HepG2 (cell line): ENCODE results near the gene OGA. TPM values are rescaled to one million over a fixed set of nuclear protein-coding genes. Genes with fewer than 3 reads are reported as not detected.

Experiments
- ATRX ChIP-seq: sonication (generic); formaldehyde crosslinking; IDR thresholded peaks from 2 replicates; pipeline ENCODE4 v1.4.0; 2020; ENCODE audit warnings: missing genetic modification reagents, borderline replicate concordance
- BRCA1 ChIP-seq: sonication (generic); formaldehyde crosslinking; IDR thresholded peaks from 2 replicates; pipeline ENCODE4 v1.4.0; 2020; ENCODE audit warnings: missing genetic modification reagents
- CENPX ChIP-seq: sonication (generic); formaldehyde crosslinking; IDR thresholded peaks from 2 replicates; pipeline ENCODE4 v1.9.0; 2021; ENCODE audit warnings: mild to moderate bottlenecking, missing genetic modification reagents, moderate library complexity
- HINFP ChIP-seq: sonication (generic); formaldehyde crosslinking; IDR thresholded peaks from 2 replicates; pipeline ENCODE4 v1.4.0; 2020; ENCODE audit warnings: low read depth, mild to moderate bottlenecking, missing genetic modification reagents
- HMG20B ChIP-seq: conservative IDR thresholded peaks from 2 replicates; pipeline ENCODE4 v1.6.1; 2016; ENCODE audit warnings: missing genetic modification reagents, missing compliant biosample characterization
- KDM6A ChIP-seq: IDR thresholded peaks from 2 replicates; pipeline ENCODE4 v1.6.1; 2016; ENCODE audit warnings: low read depth
- KLF16 ChIP-seq, 2 experiments: sonication (generic) in 1 of 2; formaldehyde crosslinking in 1 of 2; IDR thresholded peaks; 2 replicates each; pipeline versions ENCODE4 v1.6.1 to v1.8.0; 2016 to 2023; ENCODE audit warnings: missing genetic modification reagents in 2 of 2, missing compliant biosample characterization in 1 of 2
- MAFF ChIP-seq: IDR thresholded peaks from 2 replicates; pipeline ENCODE4 v1.6.1; 2011; ENCODE audit warnings: low read depth, low read length, improper control_type of control experiment
- MAZ ChIP-seq, 2 experiments: sonication (generic) in 1 of 2; formaldehyde crosslinking in 1 of 2; IDR thresholded peaks; 2 replicates each; pipeline versions ENCODE4 v1.5.0 to v1.6.1; 2012 to 2020; ENCODE audit warnings: low read depth in 2 of 2, mild to moderate bottlenecking in 2 of 2, borderline replicate concordance in 1 of 2, improper control_type of control experiment in 1 of 2, low read length in 1 of 2, missing genetic modification reagents in 1 of 2, moderate library complexity in 1 of 2
- MBNL3 ChIP-seq: fragments of 250-450 bp; sonication (Bioruptor Pico); conservative IDR thresholded peaks from 2 replicates; pipeline ENCODE4 v1.8.0; 2022; ENCODE audit warnings: mild to moderate bottlenecking, inconsistent platforms
- PAX8 ChIP-seq: sonication (generic); formaldehyde crosslinking; IDR thresholded peaks from 2 replicates; pipeline ENCODE4 v1.8.0; 2022; ENCODE audit warnings: mild to moderate bottlenecking, missing genetic modification reagents, borderline replicate concordance
- POLR2A ChIP-seq, 2 experiments: IDR thresholded peaks; 2 replicates each; pipeline ENCODE4 v1.6.1; 2011; ENCODE audit warnings: low read depth in 2 of 2, low read length in 2 of 2, mild to moderate bottlenecking in 1 of 2, moderate library complexity in 1 of 2; ENCODE audit not compliant: insufficient read depth in 1 of 2
- RBAK ChIP-seq: sonication (generic); formaldehyde crosslinking; IDR thresholded peaks from 2 replicates; pipeline ENCODE4 v1.5.1; 2020; ENCODE audit warnings: mild to moderate bottlenecking, missing genetic modification reagents
- RFXANK ChIP-seq: IDR thresholded peaks from 2 replicates; pipeline ENCODE4 v1.6.1; 2016
- ZBTB20 ChIP-seq: sonication (generic); formaldehyde crosslinking; IDR thresholded peaks from 2 replicates; pipeline ENCODE4 v1.8.1; 2023; ENCODE audit warnings: missing genetic modification reagents, low read depth, mild to moderate bottlenecking, borderline replicate concordance
- ZFP36L2 ChIP-seq: sonication (generic); formaldehyde crosslinking; IDR thresholded peaks from 2 replicates; pipeline ENCODE4 v1.4.0; 2020; ENCODE audit warnings: missing genetic modification reagents
- ZNF232 ChIP-seq: sonication (generic); formaldehyde crosslinking; IDR thresholded peaks from 2 replicates; pipeline ENCODE4 v1.4.0; 2020; ENCODE audit warnings: missing genetic modification reagents, borderline replicate concordance
- ZNF3 ChIP-seq: IDR thresholded peaks from 2 replicates; pipeline ENCODE4 v1.7.0; 2017; ENCODE audit warnings: inconsistent platforms
- ZNF326 ChIP-seq: sonication (generic); formaldehyde crosslinking; IDR thresholded peaks from 2 replicates; pipeline ENCODE4 v1.4.0; 2020; ENCODE audit warnings: missing genetic modification reagents, borderline replicate concordance
- ZNF652 ChIP-seq: IDR thresholded peaks from 2 replicates; pipeline ENCODE4 v1.6.1; 2016; ENCODE audit warnings: low read depth, borderline replicate concordance
- ZNF792 ChIP-seq: IDR thresholded peaks from 2 replicates; pipeline ENCODE4 v1.6.1; 2016
- ZNF891 ChIP-seq: sonication (generic); formaldehyde crosslinking; IDR thresholded peaks from 2 replicates; pipeline ENCODE4 v1.5.0; 2020; ENCODE audit warnings: mild to moderate bottlenecking, missing genetic modification reagents
- polyA plus RNA-seq, 8 experiments: library from polyadenylated mRNA; depleted of rRNA in 3 of 8; stranded (reverse) in 7 of 8; unstranded in 1 of 8; fragments of >200 nt; fragmentation: Illumina TruSeq in 4 of 8; extraction: Trizol in 4 of 8; gene quantifications; 2 replicates each; pipeline versions ENCODE4 v1.2.1 to v1.2.3, GENCODE V29; 2011 to 2016; ENCODE audit warnings: low read depth in 4 of 8, missing spikeins in 1 of 8, mixed read lengths in 1 of 8; ENCODE audit not compliant: insufficient read depth in 1 of 8
- total RNA-seq, 5 experiments: library from RNA; depleted of rRNA; stranded (reverse); fragments of >200 nt; fragmentation: Illumina TruSeq; extraction: Trizol; gene quantifications; 2 replicates each; pipeline ENCODE4 v1.2.3, GENCODE V29; 2016; ENCODE audit warnings: low read depth in 1 of 5
- TF ChIP-seq, protein P1 (sequence below): sonication (generic); formaldehyde crosslinking; IDR thresholded peaks from 2 replicates; pipeline ENCODE4 v1.4.0; 2020; ENCODE audit warnings: missing genetic modification reagents
- TF ChIP-seq, protein P2 (sequence below): sonication (generic); formaldehyde crosslinking; IDR thresholded peaks from 2 replicates; pipeline ENCODE4 v1.5.1; 2020; ENCODE audit warnings: mild to moderate bottlenecking, missing genetic modification reagents, moderate library complexity

Gene OGA
- total and polyA plus RNA-seq, 2 of the 13 experiments (the other 11 are each of a cell fraction or from before 2014, with no cell fraction given) = 33.2 to 39.8 TPM

- TF ChIP-seq, protein P1, sequence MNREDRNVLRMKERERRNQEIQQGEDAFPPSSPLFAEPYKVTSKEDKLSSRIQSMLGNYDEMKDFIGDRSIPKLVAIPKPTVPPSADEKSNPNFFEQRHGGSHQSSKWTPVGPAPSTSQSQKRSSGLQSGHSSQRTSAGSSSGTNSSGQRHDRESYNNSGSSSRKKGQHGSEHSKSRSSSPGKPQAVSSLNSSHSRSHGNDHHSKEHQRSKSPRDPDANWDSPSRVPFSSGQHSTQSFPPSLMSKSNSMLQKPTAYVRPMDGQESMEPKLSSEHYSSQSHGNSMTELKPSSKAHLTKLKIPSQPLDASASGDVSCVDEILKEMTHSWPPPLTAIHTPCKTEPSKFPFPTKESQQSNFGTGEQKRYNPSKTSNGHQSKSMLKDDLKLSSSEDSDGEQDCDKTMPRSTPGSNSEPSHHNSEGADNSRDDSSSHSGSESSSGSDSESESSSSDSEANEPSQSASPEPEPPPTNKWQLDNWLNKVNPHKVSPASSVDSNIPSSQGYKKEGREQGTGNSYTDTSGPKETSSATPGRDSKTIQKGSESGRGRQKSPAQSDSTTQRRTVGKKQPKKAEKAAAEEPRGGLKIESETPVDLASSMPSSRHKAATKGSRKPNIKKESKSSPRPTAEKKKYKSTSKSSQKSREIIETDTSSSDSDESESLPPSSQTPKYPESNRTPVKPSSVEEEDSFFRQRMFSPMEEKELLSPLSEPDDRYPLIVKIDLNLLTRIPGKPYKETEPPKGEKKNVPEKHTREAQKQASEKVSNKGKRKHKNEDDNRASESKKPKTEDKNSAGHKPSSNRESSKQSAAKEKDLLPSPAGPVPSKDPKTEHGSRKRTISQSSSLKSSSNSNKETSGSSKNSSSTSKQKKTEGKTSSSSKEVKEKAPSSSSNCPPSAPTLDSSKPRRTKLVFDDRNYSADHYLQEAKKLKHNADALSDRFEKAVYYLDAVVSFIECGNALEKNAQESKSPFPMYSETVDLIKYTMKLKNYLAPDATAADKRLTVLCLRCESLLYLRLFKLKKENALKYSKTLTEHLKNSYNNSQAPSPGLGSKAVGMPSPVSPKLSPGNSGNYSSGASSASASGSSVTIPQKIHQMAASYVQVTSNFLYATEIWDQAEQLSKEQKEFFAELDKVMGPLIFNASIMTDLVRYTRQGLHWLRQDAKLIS = no peak
- TF ChIP-seq HMG20B (CRISPR knock-in tag) (no peak), POLR2A (IDR thresholded peaks at IDR 0.05; ENCODE audit: insufficient read depth in 1 of 2, low read depth in 2 of 2, low read length in 2 of 2) (peak in 1 of 2 experiments; percentile 72), ZNF326 (no peak), MAZ (IDR thresholded peaks at IDR 0.05; ENCODE audit: borderline replicate concordance, low read depth, low read length) (no peak), MAZ (CRISPR knock-in tag; IDR thresholded peaks at IDR 0.05; ENCODE audit: low read depth) (peak; percentile 55; the same call in 1 of the 2 replicates), ZBTB20 (no peak), KDM6A (no peak), HINFP (CRISPR knock-in tag) (no peak), RFXANK (CRISPR knock-in tag) (no peak), ZNF3 (CRISPR knock-in tag) (no peak), BRCA1 (CRISPR knock-in tag) (no peak), PAX8 (CRISPR knock-in tag) (0 out of 2 replicates have a peak, but pooled peaks have one; percentile 71), ZNF891 (CRISPR knock-in tag) (peak; percentile 67; the same call in 1 of the 2 replicates), KLF16 (CRISPR knock-in tag; IDR thresholded peaks at IDR 0.05) (no peak; a peak in 1 of 4 replicates), ZNF652 (CRISPR knock-in tag) (no peak), CENPX (CRISPR knock-in tag) (no peak), ZNF232 (no peak), MAFF (no peak), ATRX (CRISPR knock-in tag) (no peak), ZFP36L2 (CRISPR knock-in tag) (no peak), ZNF792 (0 out of 2 replicates have a peak, but pooled peaks have one; percentile 10), MBNL3 (CRISPR knock-in tag) (no peak), RBAK (CRISPR knock-in tag) (no peak)
- TF ChIP-seq, protein P2, sequence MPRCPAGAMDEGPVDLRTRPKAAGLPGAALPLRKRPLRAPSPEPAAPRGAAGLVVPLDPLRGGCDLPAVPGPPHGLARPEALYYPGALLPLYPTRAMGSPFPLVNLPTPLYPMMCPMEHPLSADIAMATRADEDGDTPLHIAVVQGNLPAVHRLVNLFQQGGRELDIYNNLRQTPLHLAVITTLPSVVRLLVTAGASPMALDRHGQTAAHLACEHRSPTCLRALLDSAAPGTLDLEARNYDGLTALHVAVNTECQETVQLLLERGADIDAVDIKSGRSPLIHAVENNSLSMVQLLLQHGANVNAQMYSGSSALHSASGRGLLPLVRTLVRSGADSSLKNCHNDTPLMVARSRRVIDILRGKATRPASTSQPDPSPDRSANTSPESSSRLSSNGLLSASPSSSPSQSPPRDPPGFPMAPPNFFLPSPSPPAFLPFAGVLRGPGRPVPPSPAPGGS (CRISPR knock-in tag) = 0 out of 2 replicates have a peak, but pooled peaks have one; percentile 37
These were observed 35.2 kb downstream of the OGA start, which contains the start of gene NPM3 (continued) for GRCh38 chr10:101782811-101783735.
